ENCODE data around the gene MTR.

Gene MTR

GRCh38 chr1:236914375-236914774 is 119.3 kb downstream of the MTR start:
- no peak overlapping the region for H3K27ac ChIP-seq
- no peaks in the 10 kb centered on the region for H3K4me1 ChIP-seq (ENCODE audit: low read depth, poor library complexity, severe bottlenecking)
- no peak overlapping the region for H2AFZ ChIP-seq (ENCODE audit: low read depth)
- TF ChIP-seq, protein P1, sequence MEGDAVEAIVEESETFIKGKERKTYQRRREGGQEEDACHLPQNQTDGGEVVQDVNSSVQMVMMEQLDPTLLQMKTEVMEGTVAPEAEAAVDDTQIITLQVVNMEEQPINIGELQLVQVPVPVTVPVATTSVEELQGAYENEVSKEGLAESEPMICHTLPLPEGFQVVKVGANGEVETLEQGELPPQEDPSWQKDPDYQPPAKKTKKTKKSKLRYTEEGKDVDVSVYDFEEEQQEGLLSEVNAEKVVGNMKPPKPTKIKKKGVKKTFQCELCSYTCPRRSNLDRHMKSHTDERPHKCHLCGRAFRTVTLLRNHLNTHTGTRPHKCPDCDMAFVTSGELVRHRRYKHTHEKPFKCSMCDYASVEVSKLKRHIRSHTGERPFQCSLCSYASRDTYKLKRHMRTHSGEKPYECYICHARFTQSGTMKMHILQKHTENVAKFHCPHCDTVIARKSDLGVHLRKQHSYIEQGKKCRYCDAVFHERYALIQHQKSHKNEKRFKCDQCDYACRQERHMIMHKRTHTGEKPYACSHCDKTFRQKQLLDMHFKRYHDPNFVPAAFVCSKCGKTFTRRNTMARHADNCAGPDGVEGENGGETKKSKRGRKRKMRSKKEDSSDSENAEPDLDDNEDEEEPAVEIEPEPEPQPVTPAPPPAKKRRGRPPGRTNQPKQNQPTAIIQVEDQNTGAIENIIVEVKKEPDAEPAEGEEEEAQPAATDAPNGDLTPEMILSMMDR (conservative IDR thresholded peaks at IDR 0.05; ENCODE audit: low read depth, low read length) = no peak
- H4K20me1 ChIP-seq (ENCODE audit: insufficient read depth) = no peaks in the 10 kb centered on the region
- H3K27me3 ChIP-seq (ENCODE audit: insufficient read depth, low read depth) = no peaks in the 10 kb centered on the region
- no peaks in the 10 kb centered on the region for H3K79me2 ChIP-seq (ENCODE audit: insufficient read depth, low read depth)
- no peak overlapping the region for H3K4me2 ChIP-seq
- no peaks in the 10 kb centered on the region for H3K36me3 ChIP-seq (ENCODE audit: insufficient read depth)
- no peak overlapping the region for H3K9ac ChIP-seq
- no peak overlapping the region for H3K4me3 ChIP-seq (IDR thresholded peaks at IDR 0.05; ENCODE audit: insufficient read depth, low read depth, low read length)

- Histone ChIP-seq H3K4me3 (IDR thresholded peaks at IDR 0.05; ENCODE audit: insufficient read depth, low read depth, low read length) (no peak overlapping the region), H2AFZ (ENCODE audit: low read depth) (no peak overlapping the region), H4K20me1 (ENCODE audit: insufficient read depth) (no peaks in the 10 kb centered on the region), H3K4me2 (no peak overlapping the region), H3K27ac (no peak overlapping the region), H3K36me3 (ENCODE audit: insufficient read depth) (no peaks in the 10 kb centered on the region), H3K4me1 (ENCODE audit: low read depth, poor library complexity, severe bottlenecking) (no peaks in the 10 kb centered on the region), H3K27me3 (ENCODE audit: insufficient read depth, low read depth) (no peaks in the 10 kb centered on the region), H3K79me2 (ENCODE audit: insufficient read depth, low read depth) (no peaks in the 10 kb centered on the region), H3K9ac (no peak overlapping the region)
- TF ChIP-seq, protein P1 (conservative IDR thresholded peaks at IDR 0.05; ENCODE audit: low read depth, low read length) = no peak
These were observed 121.2 kb downstream of the MTR start for GRCh38 chr1:236916131-236916800.

DNA sequence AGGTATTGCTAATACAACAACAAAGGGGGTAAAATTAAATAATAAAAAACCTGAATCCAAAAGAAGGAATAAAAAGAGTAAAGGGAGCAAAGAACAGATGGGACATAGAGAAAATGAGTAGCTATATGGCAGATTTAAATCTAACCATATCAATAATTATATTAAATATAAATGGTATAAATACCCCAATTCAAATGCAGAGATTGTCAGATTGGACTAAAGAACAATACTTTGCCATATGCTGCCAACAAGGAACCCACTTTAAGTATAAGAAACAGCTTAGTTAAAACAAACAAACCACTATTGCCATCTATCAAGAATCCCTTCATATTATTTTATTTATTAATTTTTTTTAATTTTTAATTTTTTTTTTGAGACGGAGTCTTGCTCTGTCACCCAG is 122.4 kb downstream of the MTR start:
- Histone ChIP-seq H3K4me1 (ENCODE audit: low read depth, poor library complexity, severe bottlenecking) (no peaks in the 10 kb centered on the region), H3K9ac (no peak overlapping the region), H3K4me2 (no peak overlapping the region), H3K4me3 (IDR thresholded peaks at IDR 0.05; ENCODE audit: insufficient read depth, low read depth, low read length) (no peak overlapping the region), H3K36me3 (ENCODE audit: insufficient read depth) (no peaks in the 10 kb centered on the region), H3K79me2 (ENCODE audit: insufficient read depth, low read depth) (no peaks in the 10 kb centered on the region), H3K27ac (no peak overlapping the region), H3K27me3 (ENCODE audit: insufficient read depth, low read depth) (no peaks in the 10 kb centered on the region), H2AFZ (ENCODE audit: low read depth) (no peak overlapping the region), H4K20me1 (ENCODE audit: insufficient read depth) (no peaks in the 10 kb centered on the region)
- TF ChIP-seq, protein P1 (conservative IDR thresholded peaks at IDR 0.05; ENCODE audit: low read depth, low read length) = no peak

DNA sequence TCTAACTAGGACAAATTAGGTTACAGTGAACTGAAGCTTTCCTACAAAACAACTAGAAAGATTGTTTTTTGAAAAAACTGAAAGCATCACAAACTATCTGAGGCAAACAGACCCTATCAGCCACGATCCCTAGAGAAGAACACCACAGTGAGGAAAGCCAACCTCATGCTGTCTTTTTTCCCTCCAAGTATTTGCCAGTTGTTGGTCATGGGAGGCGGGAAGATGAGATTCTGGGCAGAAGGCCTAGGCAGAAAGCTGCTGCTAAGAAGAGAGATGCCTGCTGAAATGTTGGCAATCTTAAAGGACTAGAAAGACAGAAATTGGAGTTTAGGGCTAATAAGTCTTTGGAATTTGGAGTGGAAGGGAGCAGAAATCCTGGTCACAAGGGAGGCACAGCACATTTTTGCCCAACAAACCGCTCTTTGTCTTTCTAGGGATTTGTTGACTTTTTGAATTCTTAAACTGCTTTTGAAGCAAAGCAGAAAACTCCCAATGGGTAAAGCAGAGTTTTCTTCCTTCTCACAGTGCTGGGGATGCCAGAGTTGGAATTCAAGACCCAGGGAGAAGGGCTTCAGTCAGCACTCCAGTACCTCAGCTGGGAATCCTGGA is 125.3 kb downstream of the MTR start:
- no peaks in the 10 kb centered on the region for H3K27me3 ChIP-seq (ENCODE audit: insufficient read depth, low read depth)
- H3K4me3 ChIP-seq (IDR thresholded peaks at IDR 0.05; ENCODE audit: insufficient read depth, low read depth, low read length) = no peak overlapping the region
- no peaks in the 10 kb centered on the region for H3K4me1 ChIP-seq (ENCODE audit: low read depth, poor library complexity, severe bottlenecking)
- no peak overlapping the region for H2AFZ ChIP-seq (ENCODE audit: low read depth)
- H3K79me2 ChIP-seq (ENCODE audit: insufficient read depth, low read depth) = no peaks in the 10 kb centered on the region
- H4K20me1 ChIP-seq (ENCODE audit: insufficient read depth) = no peaks in the 10 kb centered on the region
- H3K36me3 ChIP-seq (ENCODE audit: insufficient read depth) = no peaks in the 10 kb centered on the region
- H3K9ac ChIP-seq = no peak overlapping the region
- H3K4me2 ChIP-seq = no peak overlapping the region
- TF ChIP-seq, protein P1 (conservative IDR thresholded peaks at IDR 0.05; ENCODE audit: low read depth, low read length) = no peak
- H3K27ac ChIP-seq = no peak overlapping the region
